Measurements from ENCODE around the gene MTCL1.

DNA sequence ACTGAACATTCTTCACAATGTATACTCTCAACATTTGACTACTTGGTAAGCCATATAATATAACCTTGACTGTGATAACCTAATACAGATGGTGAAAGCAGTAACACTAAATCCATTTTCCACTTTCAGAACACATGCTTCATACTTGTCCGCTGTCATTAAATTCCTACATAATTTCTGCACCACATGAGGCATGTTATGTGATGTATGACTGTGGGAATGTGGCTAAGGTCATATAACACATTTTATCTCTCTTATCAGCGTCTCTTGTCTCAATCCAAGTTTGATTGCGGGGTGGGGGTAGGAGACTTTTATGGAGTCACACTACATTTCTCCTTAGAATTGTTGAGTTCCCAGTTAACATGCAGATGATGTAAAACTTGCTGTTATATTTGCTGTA is 110.9 kb downstream of the MTCL1 start:
- TF ChIP-seq, protein P1, sequence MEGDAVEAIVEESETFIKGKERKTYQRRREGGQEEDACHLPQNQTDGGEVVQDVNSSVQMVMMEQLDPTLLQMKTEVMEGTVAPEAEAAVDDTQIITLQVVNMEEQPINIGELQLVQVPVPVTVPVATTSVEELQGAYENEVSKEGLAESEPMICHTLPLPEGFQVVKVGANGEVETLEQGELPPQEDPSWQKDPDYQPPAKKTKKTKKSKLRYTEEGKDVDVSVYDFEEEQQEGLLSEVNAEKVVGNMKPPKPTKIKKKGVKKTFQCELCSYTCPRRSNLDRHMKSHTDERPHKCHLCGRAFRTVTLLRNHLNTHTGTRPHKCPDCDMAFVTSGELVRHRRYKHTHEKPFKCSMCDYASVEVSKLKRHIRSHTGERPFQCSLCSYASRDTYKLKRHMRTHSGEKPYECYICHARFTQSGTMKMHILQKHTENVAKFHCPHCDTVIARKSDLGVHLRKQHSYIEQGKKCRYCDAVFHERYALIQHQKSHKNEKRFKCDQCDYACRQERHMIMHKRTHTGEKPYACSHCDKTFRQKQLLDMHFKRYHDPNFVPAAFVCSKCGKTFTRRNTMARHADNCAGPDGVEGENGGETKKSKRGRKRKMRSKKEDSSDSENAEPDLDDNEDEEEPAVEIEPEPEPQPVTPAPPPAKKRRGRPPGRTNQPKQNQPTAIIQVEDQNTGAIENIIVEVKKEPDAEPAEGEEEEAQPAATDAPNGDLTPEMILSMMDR (IDR thresholded peaks at IDR 0.05; ENCODE audit: control extremely low read depth in 1 of 3, insufficient read depth in 1 of 3, low read depth in 1 of 3, low read length in 3 of 3): no peak
- no peak for TF ChIP-seq SP2 (IDR thresholded peaks at IDR 0.05; ENCODE audit: low read length)
